Gastroesophageal sphincter (tissue), 4 donors: ENCODE measurements around the gene PAX7. TPM values are rescaled to one million over a fixed set of nuclear protein-coding genes. Genes with fewer than 3 reads are reported as not detected.

Source experiments
- ATAC-seq: fragments of 150-250 bp; one replicate; pipeline ENCODE4 v1.9.1; 2016; ENCODE audit warnings: mild to moderate bottlenecking, moderate library complexity
- H3K27ac ChIP-seq, 4 donors: fragments of 200-600 bp; sonication (generic) in 3 of 4; 1 replicate in 3 of 4; 2 replicates in 1 of 4; pipeline ENCODE4 v1.5.1; 2016 to 2019
- H3K27me3 ChIP-seq: fragments of 200-600 bp; sonication (generic); one replicate; pipeline ENCODE4 v1.5.1; 2019
- H3K36me3 ChIP-seq, 2 donors: fragments of 200-600 bp; sonication (generic); one replicate each; pipeline ENCODE4 v1.5.1; 2019; ENCODE audit warnings: control low read depth in 1 of 2
- H3K4me1 ChIP-seq, 3 donors: fragments of 200-600 bp; sonication (generic); 1 replicate in 2 of 3; 2 replicates in 1 of 3; pipeline ENCODE4 v1.5.1; 2016 to 2019; ENCODE audit warnings: control low read depth in 2 of 3
- H3K4me3 ChIP-seq, 2 donors: fragments of 200-600 bp; sonication (generic); one replicate each; pipeline ENCODE4 v1.5.1; 2019; ENCODE audit warnings: mild to moderate bottlenecking in 1 of 2, moderate library complexity in 1 of 2
- H3K9me3 ChIP-seq, 3 donors: fragments of 200-600 bp; sonication (generic); one replicate each; pipeline ENCODE4 v1.5.1; 2017 to 2019; ENCODE audit warnings: control low read depth in 2 of 3
- CTCF ChIP-seq, 4 experiments: fragments of 200-600 bp in 2 of 4; fragments of 450-650 bp in 2 of 4; sonication (generic) in 1 of 4; IDR thresholded peaks; one replicate each; pipeline ENCODE4 v1.5.1; 2017 to 2019; ENCODE audit warnings: antibody characterized with exemption in 4 of 4, mild to moderate bottlenecking in 2 of 4, moderate library complexity in 2 of 4
- EP300 ChIP-seq: sonication (generic); formaldehyde crosslinking; IDR thresholded peaks from one replicate; pipeline ENCODE4 v1.6.1; 2017; ENCODE audit warnings: antibody characterized with exemption, mild to moderate bottlenecking
- POLR2A ChIP-seq, 2 donors: fragments of 450-650 bp; IDR thresholded peaks; one replicate each; pipeline ENCODE4 v1.6.1; 2017; ENCODE audit warnings: antibody characterized with exemption in 2 of 2, mild to moderate bottlenecking in 2 of 2, moderate library complexity in 1 of 2
- POLR2AphosphoS5 ChIP-seq: sonication (generic); formaldehyde crosslinking; IDR thresholded peaks from one replicate; pipeline ENCODE4 v1.6.1; 2017; ENCODE audit warnings: antibody characterized with exemption
- WGBS, 2 donors: methylation state at CpG; one replicate each; pipeline ENCODE4 v1.1.5; 2018; ENCODE audit warnings: low coverage in 1 of 2; 5-methylcytosine and 5-hydroxymethylcytosine counted together
- total RNA-seq, 4 donors: library from RNA; depleted of rRNA; stranded (reverse); fragments of >200 nt; gene quantifications; one replicate each; pipeline ENCODE4 v1.1.0, GENCODE V29; 2016

The PAX7 gene
- total RNA-seq, 4 donors from 2014 or later, result not detected

GRCh38 chr1:18721776-18722175, 91.1 kb downstream of the PAX7 start:
- Histone ChIP-seq H3K9me3 (no peaks in the 10 kb centered on the region), H3K27me3 (peaks cover 100% of the 10 kb centered on the region), H3K4me1 (peaks cover 0 to 6% (median 0%) of the 10 kb centered on the region in 3 donors), H3K27ac (no peak overlapping the region), H3K36me3 (no peaks in the 10 kb centered on the region), H3K4me3 (no peak overlapping the region)
- 67% methylated on average over 1 of the region's 1 CpG; no CpG with 5 or more reads in 1 of the 2 donors for WGBS, 2 donors
- ATAC-seq, result no peak
- TF ChIP-seq EP300 (no peak), POLR2A (IDR thresholded peaks at IDR 0.05) (no peak)

- H3K9me3 ChIP-seq, result no peaks in the 10 kb centered on the region
- H3K27me3 ChIP-seq, result peaks cover 100% of the 10 kb centered on the region
- H3K27ac ChIP-seq, result no peak overlapping the region
- peaks cover 0 to 1% (median 0%) of the 10 kb centered on the region in 3 donors for H3K4me1 ChIP-seq
- no peaks in the 10 kb centered on the region for H3K36me3 ChIP-seq
- no peak for ATAC-seq
- H3K4me3 ChIP-seq, result no peak overlapping the region
- TF ChIP-seq CTCF (IDR thresholded peaks at IDR 0.05) (no peak), EP300 (no peak), POLR2A (IDR thresholded peaks at IDR 0.05) (no peak), POLR2AphosphoS5 (no peak)
- 34 to 38% methylated on average over 10 to 13 of the region's 19 CpGs for WGBS, 2 donors
Observed at GRCh38 chr1:18722270-18722669, 91.6 kb downstream of the PAX7 start.

GRCh38 chr1:18723206-18723605, 92.6 kb downstream of the PAX7 start:
- no peaks in the 10 kb centered on the region for H3K9me3 ChIP-seq
- no peak overlapping the region for H3K4me3 ChIP-seq
- peaks cover 100% of the 10 kb centered on the region for H3K27me3 ChIP-seq
- no peak overlapping the region for H3K27ac ChIP-seq
- TF ChIP-seq POLR2AphosphoS5 (no peak), CTCF (IDR thresholded peaks at IDR 0.05) (no peak), POLR2A (IDR thresholded peaks at IDR 0.05) (no peak), EP300 (no peak)
- WGBS, 2 donors, result 75 to 78% methylated on average over 6 to 8 of the region's 9 CpGs
- no peaks in the 10 kb centered on the region for H3K36me3 ChIP-seq
- no peak for ATAC-seq
- H3K4me1 ChIP-seq, result no peaks in the 10 kb centered on the region

GRCh38 chr1:18723701-18724411, 93.2 kb downstream of the PAX7 start:
- Histone ChIP-seq H3K9me3 (no peaks in the 10 kb centered on the region), H3K4me1 (no peaks in the 10 kb centered on the region), H3K36me3 (no peaks in the 10 kb centered on the region), H3K4me3 (no peak overlapping the region), H3K27ac (no peak overlapping the region), H3K27me3 (peaks cover 100% of the 10 kb centered on the region)
- WGBS, 2 donors, result 31 to 48% methylated on average over 10 of the region's 19 CpGs
- ATAC-seq, result no peak
- TF ChIP-seq EP300 (no peak), POLR2AphosphoS5 (no peak), CTCF (IDR thresholded peaks at IDR 0.05) (no peak), POLR2A (IDR thresholded peaks at IDR 0.05) (no peak)

GRCh38 chr1:18724801-18725200, 94.2 kb downstream of the PAX7 start:
- H3K4me1 ChIP-seq, result no peaks in the 10 kb centered on the region
- 41 to 62% methylated on average over 3 to 4 of the region's 7 CpGs for WGBS, 2 donors
- H3K4me3 ChIP-seq, result no peak overlapping the region
- no peak for ATAC-seq
- H3K27me3 ChIP-seq, result peaks cover 100% of the 10 kb centered on the region
- no peak overlapping the region for H3K27ac ChIP-seq
- no peaks in the 10 kb centered on the region for H3K36me3 ChIP-seq
- no peaks in the 10 kb centered on the region for H3K9me3 ChIP-seq
- TF ChIP-seq EP300 (no peak), POLR2A (IDR thresholded peaks at IDR 0.05) (no peak), CTCF (IDR thresholded peaks at IDR 0.05) (no peak), POLR2AphosphoS5 (no peak)
